GM12878 (cell line): Measurements from ENCODE around the gene SLC35E1.

Source experiments
- CHD4 ChIP-seq: fragments of 200-600 bp; sonication (generic); IDR thresholded peaks from 2 replicates; pipeline ENCODE4 v1.6.1; 2016; ENCODE audit warnings: mild to moderate bottlenecking
- CREM ChIP-seq: IDR thresholded peaks from 2 replicates; pipeline ENCODE4 v1.6.1; 2014; ENCODE audit warnings: antibody characterized with exemption, low read depth
- ESRRA ChIP-seq: IDR thresholded peaks from 2 replicates; pipeline ENCODE4 v1.6.1; 2012; ENCODE audit warnings: mild to moderate bottlenecking, low read length, improper control_type of control experiment
- GABPA ChIP-seq: IDR thresholded peaks from 2 replicates; pipeline ENCODE4 v1.6.1; 2014; ENCODE audit warnings: antibody characterized with exemption, low read depth, mild to moderate bottlenecking, inconsistent platforms
- MTA3 ChIP-seq: IDR thresholded peaks from 2 replicates; pipeline ENCODE4 v1.6.1; 2012; ENCODE audit warnings: low read length, inconsistent platforms, borderline replicate concordance
- RAD21 ChIP-seq: IDR thresholded peaks from 2 replicates; pipeline ENCODE4 v1.6.1; 2011; ENCODE audit warnings: mild to moderate bottlenecking, low read depth, low read length, moderate library complexity; ENCODE audit not compliant: insufficient read depth
- SMAD5 ChIP-seq: IDR thresholded peaks from 2 replicates; pipeline ENCODE4 v1.6.1; 2016; ENCODE audit warnings: antibody characterized with exemption, low read depth
- SPI1 ChIP-seq: IDR thresholded peaks from 2 replicates; pipeline ENCODE4 v1.6.1; 2011; ENCODE audit warnings: low read depth, mild to moderate bottlenecking, low read length, moderate library complexity, borderline replicate concordance; ENCODE audit not compliant: insufficient read depth
- TF ChIP-seq, protein P1 (sequence below), 3 experiments: IDR thresholded peaks in 2 of 3; conservative IDR thresholded peaks in 1 of 3; 2 replicates each; pipeline ENCODE4 v1.5.1; 2011; ENCODE audit warnings: low read depth in 3 of 3, low read length in 3 of 3, mild to moderate bottlenecking in 3 of 3, control low read depth in 2 of 3, moderate library complexity in 2 of 3, inconsistent platforms in 1 of 3, mixed read lengths in 1 of 3; ENCODE audit not compliant: control insufficient read depth in 2 of 3, insufficient read depth in 1 of 3; ENCODE audit errors: extremely low read depth in 1 of 3
- TF ChIP-seq, protein P2 (sequence below): IDR thresholded peaks from 2 replicates; pipeline ENCODE4 v1.6.1; 2012; ENCODE audit warnings: low read depth, low read length, improper control_type of control experiment

DNA sequence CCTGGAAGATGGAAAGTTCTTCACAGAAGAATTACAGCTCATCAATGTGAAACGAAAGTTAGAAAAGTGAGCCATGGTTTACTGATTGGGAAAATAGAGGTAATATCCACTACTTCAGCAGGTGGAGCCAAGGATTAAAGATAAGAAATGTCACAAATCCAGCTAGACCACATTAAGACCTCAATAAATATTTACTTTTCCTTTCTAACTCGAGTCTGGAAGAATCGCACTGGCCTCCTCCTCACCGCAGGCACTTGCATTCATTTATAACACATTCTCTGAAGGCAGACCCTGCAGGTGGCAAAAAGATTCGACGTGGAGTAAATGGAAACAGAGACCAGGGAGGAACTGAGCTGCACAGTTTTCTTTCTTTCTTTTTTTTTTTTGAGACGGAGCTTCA is 7.4 kb downstream of the SLC35E1 start:
- TF ChIP-seq SMAD5 = no peak
- no peak for TF ChIP-seq ESRRA
- no peak for TF ChIP-seq MTA3
- TF ChIP-seq SPI1 = no peak
- TF ChIP-seq, protein P1, sequence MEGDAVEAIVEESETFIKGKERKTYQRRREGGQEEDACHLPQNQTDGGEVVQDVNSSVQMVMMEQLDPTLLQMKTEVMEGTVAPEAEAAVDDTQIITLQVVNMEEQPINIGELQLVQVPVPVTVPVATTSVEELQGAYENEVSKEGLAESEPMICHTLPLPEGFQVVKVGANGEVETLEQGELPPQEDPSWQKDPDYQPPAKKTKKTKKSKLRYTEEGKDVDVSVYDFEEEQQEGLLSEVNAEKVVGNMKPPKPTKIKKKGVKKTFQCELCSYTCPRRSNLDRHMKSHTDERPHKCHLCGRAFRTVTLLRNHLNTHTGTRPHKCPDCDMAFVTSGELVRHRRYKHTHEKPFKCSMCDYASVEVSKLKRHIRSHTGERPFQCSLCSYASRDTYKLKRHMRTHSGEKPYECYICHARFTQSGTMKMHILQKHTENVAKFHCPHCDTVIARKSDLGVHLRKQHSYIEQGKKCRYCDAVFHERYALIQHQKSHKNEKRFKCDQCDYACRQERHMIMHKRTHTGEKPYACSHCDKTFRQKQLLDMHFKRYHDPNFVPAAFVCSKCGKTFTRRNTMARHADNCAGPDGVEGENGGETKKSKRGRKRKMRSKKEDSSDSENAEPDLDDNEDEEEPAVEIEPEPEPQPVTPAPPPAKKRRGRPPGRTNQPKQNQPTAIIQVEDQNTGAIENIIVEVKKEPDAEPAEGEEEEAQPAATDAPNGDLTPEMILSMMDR (IDR thresholded peaks at IDR 0.05 in 2 of 3, conservative IDR thresholded peaks at IDR 0.05 in 1 of 3; ENCODE audit: control insufficient read depth in 2 of 3, extremely low read depth in 1 of 3, insufficient read depth in 1 of 3, low read depth in 3 of 3, low read length in 3 of 3) = no peak
- TF ChIP-seq, protein P2, sequence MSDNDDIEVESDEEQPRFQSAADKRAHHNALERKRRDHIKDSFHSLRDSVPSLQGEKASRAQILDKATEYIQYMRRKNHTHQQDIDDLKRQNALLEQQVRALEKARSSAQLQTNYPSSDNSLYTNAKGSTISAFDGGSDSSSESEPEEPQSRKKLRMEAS = no peak
- no peak for TF ChIP-seq CHD4
- no peak for TF ChIP-seq RAD21
- no peak for TF ChIP-seq CREM
- TF ChIP-seq GABPA = no peak
